ENCODE results near the gene TOE1.

TOE1 gene

GRCh38 chr1:45345014-45345413 is 5.0 kb downstream of the TOE1 start:
- H3K4me3 ChIP-seq (ENCODE audit: low read depth, low read length), result no peak overlapping the region
- no peak for TF ChIP-seq CTCF (IDR thresholded peaks at IDR 0.05; ENCODE audit: low read depth, low read length)

GRCh38 chr1:45346473-45346872 is 6.5 kb downstream of the TOE1 start:
- no peak for TF ChIP-seq CTCF (IDR thresholded peaks at IDR 0.05; ENCODE audit: low read depth, low read length)
- H3K4me3 ChIP-seq (ENCODE audit: low read depth, low read length), result no peak overlapping the region

GRCh38 chr1:45348020-45348419 is 8.1 kb downstream of the TOE1 start:
- H3K4me3 ChIP-seq (ENCODE audit: low read depth, low read length), result no peak overlapping the region
- TF ChIP-seq CTCF (IDR thresholded peaks at IDR 0.05; ENCODE audit: low read depth, low read length), result no peak

- H3K4me3 ChIP-seq (ENCODE audit: low read depth, low read length), result no peak overlapping the region
- no peak for TF ChIP-seq CTCF (IDR thresholded peaks at IDR 0.05; ENCODE audit: low read depth, low read length)
Observed at GRCh38 chr1:45348609-45348965, 8.6 kb downstream of the TOE1 start.

- TF ChIP-seq CTCF (IDR thresholded peaks at IDR 0.05; ENCODE audit: low read depth, low read length), result no peak
- H3K4me3 ChIP-seq (ENCODE audit: low read depth, low read length), result no peak overlapping the region
Observed at GRCh38 chr1:45348966-45349677, 9.2 kb downstream of the TOE1 start.

- TF ChIP-seq CTCF (IDR thresholded peaks at IDR 0.05; ENCODE audit: low read depth, low read length), result no peak
- H3K4me3 ChIP-seq (ENCODE audit: low read depth, low read length), result no peak overlapping the region
Observed at GRCh38 chr1:45351508-45351907, 11.5 kb downstream of the TOE1 start.

GRCh38 chr1:45353685-45354084 is 13.7 kb downstream of the TOE1 start:
- TF ChIP-seq CTCF (IDR thresholded peaks at IDR 0.05; ENCODE audit: low read depth, low read length), result no peak
- no peak overlapping the region for H3K4me3 ChIP-seq (ENCODE audit: low read depth, low read length)

Data from WI38 (cell line).